Measurements from ENCODE around the gene PICALM.

- TF ChIP-seq PPARA (CRISPR knock-in tag; IDR thresholded peaks at IDR 0.05; ENCODE audit: borderline replicate concordance), result no peak
- TF ChIP-seq CSDC2 (CRISPR knock-in tag; IDR thresholded peaks at IDR 0.05), result no peak
- TF ChIP-seq TOX (CRISPR knock-in tag; IDR thresholded peaks at IDR 0.05; ENCODE audit: borderline replicate concordance), result no peak
- no peak for TF ChIP-seq ZNF565 (CRISPR knock-in tag; conservative IDR thresholded peaks at IDR 0.05; ENCODE audit: low read depth)
- no peak for TF ChIP-seq ARNTL (CRISPR knock-in tag; IDR thresholded peaks at IDR 0.05; ENCODE audit: borderline replicate concordance, low read depth)
- no peak for TF ChIP-seq POU6F1 (CRISPR knock-in tag; IDR thresholded peaks at IDR 0.05; ENCODE audit: borderline replicate concordance, low read depth)
- no peak for TF ChIP-seq ZFP30 (CRISPR knock-in tag; IDR thresholded peaks at IDR 0.05)
- no peak for TF ChIP-seq ZFP3 (CRISPR knock-in tag; IDR thresholded peaks at IDR 0.05)
Measured at GRCh38 chr11:86073948-86074347, 5.1 kb upstream of the PICALM start.

All from SK-N-SH treated with all-trans-retinoic acid at 6 μM for 48 hours (cell line).